Esophagus (tissue), 2 donors: ENCODE data around the gene PHF23. TPM values are rescaled to one million over a fixed set of nuclear protein-coding genes. Genes with fewer than 3 reads are reported as not detected.

Experiments
- H3K27ac ChIP-seq, 2 donors: one replicate each; pipeline ENCODE4 v1.5.1; 2013; ENCODE audit warnings: low read depth in 2 of 2, mild to moderate bottlenecking in 2 of 2, inconsistent platforms in 1 of 2, low read length in 1 of 2, moderate library complexity in 1 of 2
- H3K27me3 ChIP-seq, 2 donors: one replicate each; pipeline ENCODE4 v1.6.1; 2013; ENCODE audit warnings: low read length in 2 of 2, control low read depth in 1 of 2, mild to moderate bottlenecking in 1 of 2; ENCODE audit not compliant: insufficient read depth in 2 of 2, control insufficient read depth in 1 of 2
- H3K36me3 ChIP-seq, 2 donors: one replicate each; pipeline ENCODE4 v1.6.1; 2013; ENCODE audit warnings: low read length in 1 of 2; ENCODE audit not compliant: control insufficient read depth in 2 of 2, insufficient read depth in 2 of 2
- H3K4me1 ChIP-seq, 2 donors: one replicate each; pipeline ENCODE4 v1.6.1; 2013; ENCODE audit warnings: low read length in 1 of 2; ENCODE audit not compliant: control insufficient read depth in 2 of 2, insufficient read depth in 2 of 2
- H3K4me3 ChIP-seq, 2 donors: one replicate each; pipeline ENCODE4 v1.5.1; 2013; ENCODE audit warnings: low read length in 2 of 2, mild to moderate bottlenecking in 2 of 2, low read depth in 1 of 2, moderate library complexity in 1 of 2
- H3K9me3 ChIP-seq, 2 donors: one replicate each; pipeline ENCODE4 v1.6.1; 2013; ENCODE audit warnings: mild to moderate bottlenecking in 2 of 2, low read depth in 1 of 2, low read length in 1 of 2, moderate library complexity in 1 of 2; ENCODE audit not compliant: control insufficient read depth in 2 of 2, insufficient read depth in 1 of 2
- WGBS, 2 donors: extraction: QIAGEN DNeasy Blood & Tissue Kit; methylation state at CpG; one replicate each; pipeline ENCODE4 v1.1.7; 2013; 5-methylcytosine and 5-hydroxymethylcytosine counted together
- polyA plus RNA-seq, 2 donors: library from polyadenylated mRNA; stranded (reverse); fragments of 200-250 nt; gene quantifications; one replicate each; pipeline ENCODE4 v1.2.3, GENCODE V29; 2013
- donor health status: healthy with polysubstance abuse.
- donor health status: Bipolar disorder and iron deficiency.

PHF23 gene
- 10 to 100 TPM; 22.4 to 29.6 TPM for polyA plus RNA-seq

GRCh38 chr17:7239091-7240027, at the start of gene PHF23:
Gene PHF23, minus strand, starts transcription at chr17:7239457. Its CDS starts 178 bp downstream, at chr17:7239279.
- H3K27me3 ChIP-seq, result no peaks in the 10 kb centered on the region
- H3K27ac ChIP-seq, result peak within 1 kb of the TSS; percentile 95 to 98
- WGBS, 2 donors, result 0 to 1% methylated on average over 65 to 72 of the region's 72 CpGs
- H3K4me3 ChIP-seq, result peak within 1 kb of the TSS; percentile 86 to 87
- peaks cover 4 to 10% of the 10 kb centered on the region in 2 donors for H3K36me3 ChIP-seq
- H3K9me3 ChIP-seq, result no peaks in the 10 kb centered on the region
- H3K4me1 ChIP-seq, result peaks cover 0 to 14% of the 10 kb centered on the region in 2 donors

- WGBS, 2 donors, result 82 to 84% methylated on average over 12 of the region's 12 CpGs
- Histone ChIP-seq H3K27me3 (no peaks in the 10 kb centered on the region), H3K9me3 (no peaks in the 10 kb centered on the region), H3K27ac (peak overlapping the region in 1 of 2 donors; percentile 21), H3K36me3 (peaks cover 0 to 3% of the 10 kb centered on the region in 2 donors), H3K4me3 (no peak overlapping the region), H3K4me1 (peaks cover 6 to 16% of the 10 kb centered on the region in 2 donors)
Measured at GRCh38 chr17:7285679-7286078, 46.4 kb upstream of the PHF23 start.

GRCh38 chr17:7284911-7285310, 45.7 kb upstream of the PHF23 start:
- peaks cover 6 to 22% of the 10 kb centered on the region in 2 donors for H3K4me1 ChIP-seq
- H3K9me3 ChIP-seq, result no peaks in the 10 kb centered on the region
- peak overlapping the region in 1 of 2 donors; percentile 29 for H3K27ac ChIP-seq
- no peak overlapping the region for H3K4me3 ChIP-seq
- H3K36me3 ChIP-seq, result peaks cover 0 to 3% of the 10 kb centered on the region in 2 donors
- 92 to 93% methylated on average over 16 of the region's 16 CpGs for WGBS, 2 donors
- no peaks in the 10 kb centered on the region for H3K27me3 ChIP-seq

- WGBS, 2 donors, result 80 to 82% methylated on average over 18 of the region's 18 CpGs
- H3K4me1 ChIP-seq, result peaks cover 6 to 24% of the 10 kb centered on the region in 2 donors
- no peaks in the 10 kb centered on the region for H3K9me3 ChIP-seq
- no peak overlapping the region for H3K4me3 ChIP-seq
- H3K27me3 ChIP-seq, result no peaks in the 10 kb centered on the region
- H3K36me3 ChIP-seq, result peaks cover 0 to 3% of the 10 kb centered on the region in 2 donors
- peak overlapping the region in 1 of 2 donors; percentile 60 for H3K27ac ChIP-seq
Measured at GRCh38 chr17:7283471-7284216, 44.4 kb upstream of the PHF23 start.

GRCh38 chr17:7282752-7283321, 43.6 kb upstream of the PHF23 start:
- H3K27me3 ChIP-seq, result no peaks in the 10 kb centered on the region
- no peaks in the 10 kb centered on the region for H3K9me3 ChIP-seq
- WGBS, 2 donors, result 46 to 47% methylated on average over 6 of the region's 6 CpGs
- peaks cover 0 to 3% of the 10 kb centered on the region in 2 donors for H3K36me3 ChIP-seq
- H3K4me3 ChIP-seq, result peak overlapping the region in 1 of 2 donors; percentile 35
- peak overlapping the region; percentile 76 to 78 for H3K27ac ChIP-seq
- peaks cover 6 to 24% of the 10 kb centered on the region in 2 donors for H3K4me1 ChIP-seq

DNA sequence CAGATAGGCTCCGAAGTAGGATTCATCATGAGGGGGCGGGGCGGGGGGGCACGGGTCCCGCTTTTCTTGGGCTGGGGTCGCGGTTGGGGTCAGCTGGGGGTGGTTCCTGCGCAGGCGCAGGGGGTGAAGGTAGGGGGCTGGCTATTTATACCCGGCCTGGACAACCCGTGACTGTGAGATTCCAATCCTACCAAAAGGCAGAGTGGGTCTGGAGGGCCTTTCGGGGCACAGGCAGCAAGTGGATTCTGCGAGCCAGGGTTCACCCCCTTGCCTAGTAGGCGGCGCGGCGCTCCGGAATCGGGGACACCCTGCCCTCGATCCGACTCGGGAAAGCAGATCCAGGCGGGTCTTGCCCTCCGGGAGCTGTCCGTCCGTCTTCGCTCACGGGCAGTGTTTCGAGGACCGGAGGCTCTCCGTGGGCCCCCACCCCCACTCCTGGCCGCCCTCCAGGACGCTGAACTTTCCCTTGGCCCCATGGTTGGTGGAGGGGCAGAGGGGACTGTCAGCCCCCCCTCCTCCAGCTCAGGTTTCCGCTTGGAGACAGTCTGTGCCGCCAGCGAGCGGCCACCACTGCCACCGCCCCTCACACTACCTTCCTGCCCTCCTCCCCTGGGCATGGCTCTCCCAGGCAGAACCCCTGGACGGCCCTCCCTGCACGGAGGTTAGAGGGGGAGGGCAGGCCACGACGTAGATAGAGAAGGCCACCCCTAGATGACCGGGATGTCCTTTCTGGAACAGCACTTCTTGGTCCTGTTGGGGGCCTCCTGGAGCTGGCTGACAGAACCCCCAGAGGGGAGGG, 42.9 kb upstream of the PHF23 start:
- Histone ChIP-seq H3K4me1 (peaks cover 6 to 24% of the 10 kb centered on the region in 2 donors), H3K36me3 (peaks cover 0 to 3% of the 10 kb centered on the region in 2 donors), H3K4me3 (peak overlapping the region; percentile 35 to 53), H3K27me3 (no peaks in the 10 kb centered on the region), H3K27ac (peak overlapping the region; percentile 76 to 78), H3K9me3 (no peaks in the 10 kb centered on the region)
- WGBS, 2 donors, result 3 to 5% methylated on average over 43 of the region's 43 CpGs

DNA sequence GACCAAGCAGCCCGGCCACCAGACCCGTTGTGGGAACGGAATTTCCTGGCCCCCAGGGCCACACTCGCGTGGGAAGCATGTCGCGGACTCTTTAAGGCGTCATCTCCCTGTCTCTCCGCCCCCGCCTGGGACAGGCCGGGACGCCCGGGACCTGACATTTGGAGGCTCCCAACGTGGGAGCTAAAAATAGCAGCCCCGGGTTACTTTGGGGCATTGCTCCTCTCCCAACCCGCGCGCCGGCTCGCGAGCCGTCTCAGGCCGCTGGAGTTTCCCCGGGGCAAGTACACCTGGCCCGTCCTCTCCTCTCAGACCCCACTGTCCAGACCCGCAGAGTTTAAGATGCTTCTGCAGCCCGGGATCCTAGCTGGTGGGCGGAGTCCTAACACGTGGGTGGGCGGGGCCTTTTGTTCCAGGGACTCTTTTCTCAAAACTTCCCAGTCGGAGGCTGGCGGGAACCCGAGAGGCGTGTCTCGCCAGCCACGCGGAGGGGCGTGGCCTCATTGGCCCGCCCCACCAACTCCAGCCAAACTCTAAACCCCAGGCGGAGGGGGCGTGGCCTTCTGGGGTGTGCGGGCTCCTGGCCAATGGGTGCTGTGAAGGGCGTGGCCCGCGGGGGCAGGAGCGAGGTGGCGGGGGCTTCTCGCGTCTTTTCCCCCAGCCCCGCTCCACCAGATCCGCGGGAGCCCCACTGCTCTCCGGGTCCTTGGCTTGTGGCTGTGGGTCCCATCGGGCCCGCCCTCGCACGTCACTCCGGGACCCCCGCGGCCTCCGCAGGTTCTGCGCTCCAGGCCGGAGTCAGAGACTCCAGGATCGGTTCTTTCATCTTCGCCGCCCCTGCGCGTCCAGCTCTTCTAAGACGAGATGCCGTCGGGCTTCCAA, 42.1 kb upstream of the PHF23 start, which contains the start of gene SLC2A4:
Gene SLC2A4, plus strand, starts transcription at position 645 of the 879 bp plus-strand sequence. Its CDS starts 217 bp downstream, at position 862.
- H3K27me3 ChIP-seq, result no peaks in the 10 kb centered on the region
- WGBS, 2 donors, result 0 to 1% methylated on average over 67 to 71 of the region's 71 CpGs
- H3K4me1 ChIP-seq, result peaks cover 6 to 24% of the 10 kb centered on the region in 2 donors
- peak within 1 kb of the TSS; percentile 35 to 53 for H3K4me3 ChIP-seq
- peaks cover 0 to 3% of the 10 kb centered on the region in 2 donors for H3K36me3 ChIP-seq
- peak within 1 kb of the TSS; percentile 82 to 95 for H3K27ac ChIP-seq
- no peaks in the 10 kb centered on the region for H3K9me3 ChIP-seq

GRCh38 chr17:7280519-7281073, 41.3 kb upstream of the PHF23 start:
- 0 to 1% methylated on average over 29 of the region's 29 CpGs for WGBS, 2 donors
- Histone ChIP-seq H3K4me3 (peak overlapping the region; percentile 35 to 53), H3K9me3 (no peaks in the 10 kb centered on the region), H3K27me3 (no peaks in the 10 kb centered on the region), H3K27ac (peak overlapping the region; percentile 82 to 95), H3K36me3 (peaks cover 0 to 3% of the 10 kb centered on the region in 2 donors), H3K4me1 (peaks cover 6 to 24% of the 10 kb centered on the region in 2 donors)
